Endothelial cell of umbilical vein (primary cell): ENCODE results near the gene PXMP2.

ENCODE experiments used
- CTCF ChIP-seq, 2 donors: IDR thresholded peaks; 1 replicate in 1 of 2; 2 replicates in 1 of 2; pipeline ENCODE4 v1.5.1; 2011; ENCODE audit warnings: low read length in 2 of 2, mild to moderate bottlenecking in 2 of 2, moderate library complexity in 2 of 2, control low read depth in 1 of 2, inconsistent platforms in 1 of 2, low read depth in 1 of 2; ENCODE audit not compliant: insufficient read depth in 1 of 2; ENCODE audit errors: extremely low read depth in 1 of 2
- FOS ChIP-seq: IDR thresholded peaks from 2 replicates; pipeline ENCODE4 v1.6.1; 2011; ENCODE audit warnings: mild to moderate bottlenecking, low read length, moderate library complexity, borderline replicate concordance; ENCODE audit not compliant: insufficient read depth
- POLR2A ChIP-seq: IDR thresholded peaks from 2 replicates; pipeline ENCODE4 v1.6.1; 2012; ENCODE audit warnings: low read depth, mild to moderate bottlenecking, control low read depth, low read length
- TF ChIP-seq, protein P1 (sequence below): IDR thresholded peaks from 2 replicates; pipeline ENCODE4 v1.6.1; 2011; ENCODE audit not compliant: insufficient read depth, insufficient read length

DNA sequence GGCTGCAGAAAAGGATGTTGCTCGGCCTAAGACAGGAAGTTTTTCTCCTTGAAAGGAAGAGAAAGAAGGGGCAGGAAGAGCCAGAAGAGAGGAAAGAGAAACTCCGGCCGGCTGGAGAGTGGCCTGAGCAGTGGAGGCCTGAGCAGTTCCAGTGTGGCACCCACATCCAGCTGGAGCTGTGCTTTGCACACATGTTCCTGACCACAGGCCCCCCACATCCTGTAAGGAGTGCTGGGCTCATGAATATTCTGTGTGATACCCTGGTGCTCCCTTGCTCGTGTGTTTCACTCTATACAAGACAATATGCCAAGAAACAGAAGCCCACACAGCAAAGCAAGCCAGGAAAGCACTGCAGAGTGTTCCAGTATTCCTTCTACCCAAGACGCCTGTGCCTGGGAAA lies 27.3 kb upstream of the PXMP2 start:
- TF ChIP-seq FOS = no peak
- TF ChIP-seq CTCF (IDR thresholded peaks at IDR 0.05; ENCODE audit: extremely low read depth in 1 of 2, insufficient read depth in 1 of 2, low read depth in 1 of 2, low read length in 2 of 2) = no peak
- TF ChIP-seq POLR2A = no peak
- TF ChIP-seq, protein P1, sequence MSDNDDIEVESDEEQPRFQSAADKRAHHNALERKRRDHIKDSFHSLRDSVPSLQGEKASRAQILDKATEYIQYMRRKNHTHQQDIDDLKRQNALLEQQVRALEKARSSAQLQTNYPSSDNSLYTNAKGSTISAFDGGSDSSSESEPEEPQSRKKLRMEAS = no peak
